OCI-LY1 (cell line): ENCODE measurements around the gene FLNC.

Source experiments
- H2AFZ ChIP-seq: fragments of 200-600 bp; sonication (generic), shearing (Covaris generic); 2 replicates; pipeline ENCODE4 v1.6.0; 2014; ENCODE audit warnings: antibody characterized with exemption, mild to moderate bottlenecking, low read length
- H3F3A ChIP-seq: fragments of 200-600 bp; sonication (generic), shearing (Covaris generic); 2 replicates; pipeline ENCODE4 v1.6.0; 2014; ENCODE audit warnings: mild to moderate bottlenecking, antibody characterized with exemption, low read length, moderate library complexity; ENCODE audit not compliant: insufficient read depth
- H3K27ac ChIP-seq: fragments of 200-600 bp; sonication (generic); 2 replicates; pipeline ENCODE4 v1.5.1; 2014; ENCODE audit warnings: low read length, mixed run types, mild to moderate bottlenecking, low read depth; ENCODE audit not compliant: poor library complexity, severe bottlenecking
- H3K27me3 ChIP-seq: fragments of 200-600 bp; sonication (generic); 2 replicates; pipeline ENCODE4 v1.6.0; 2014; ENCODE audit warnings: antibody characterized with exemption, mild to moderate bottlenecking, low read length, moderate library complexity; ENCODE audit not compliant: insufficient read depth
- H3K36me3 ChIP-seq: fragments of 200-600 bp; sonication (generic); 2 replicates; pipeline ENCODE4 v1.6.1; 2014; ENCODE audit warnings: mild to moderate bottlenecking, antibody characterized with exemption, low read length, moderate library complexity, mixed read lengths; ENCODE audit not compliant: insufficient read depth
- H3K4me1 ChIP-seq: fragments of 200-600 bp; sonication (generic); 2 replicates; pipeline ENCODE4 v1.5.1; 2014; ENCODE audit warnings: mild to moderate bottlenecking, low read length, moderate library complexity; ENCODE audit not compliant: insufficient read depth, severe bottlenecking
- H3K4me2 ChIP-seq: fragments of 200-600 bp; sonication (generic), shearing (Covaris generic); 2 replicates; pipeline ENCODE4 v1.6.1; 2014; ENCODE audit warnings: low read length
- H3K4me3 ChIP-seq: fragments of 200-600 bp; sonication (generic); 2 replicates; pipeline ENCODE4 v1.5.1; 2014; ENCODE audit warnings: low read length, low read depth, mild to moderate bottlenecking, mixed read lengths; ENCODE audit not compliant: poor library complexity, severe bottlenecking
- H3K79me2 ChIP-seq: fragments of 200-600 bp; shearing (Covaris generic); 2 replicates; pipeline ENCODE4 v1.6.1; 2016; ENCODE audit warnings: mixed run types, low read length, mixed read lengths; ENCODE audit not compliant: insufficient read depth
- H3K9ac ChIP-seq: fragments of 200-600 bp; sonication (generic), shearing (Covaris generic); 2 replicates; pipeline ENCODE4 v1.6.1; 2014; ENCODE audit warnings: mild to moderate bottlenecking, low read length, mixed read lengths
- H3K9me2 ChIP-seq: fragments of 200-600 bp; sonication (generic), shearing (Covaris generic); 2 replicates; pipeline ENCODE4 v1.6.1; 2014; ENCODE audit warnings: low read depth, mild to moderate bottlenecking, low read length, mixed read lengths
- H3K9me3 ChIP-seq: fragments of 200-600 bp; shearing (Covaris generic); 2 replicates; pipeline ENCODE4 v1.6.1; 2014; ENCODE audit warnings: low read length, mixed read lengths
- H4K20me1 ChIP-seq: fragments of 200-600 bp; sonication (generic), shearing (Covaris generic); 2 replicates; pipeline ENCODE4 v1.6.0; 2016; ENCODE audit warnings: mild to moderate bottlenecking, low read length; ENCODE audit not compliant: insufficient read depth
- EZH2 ChIP-seq: fragments of 200-600 bp; sonication (generic), shearing (Covaris generic); IDR thresholded peaks from 2 replicates; pipeline ENCODE4 v1.8.0; 2017; ENCODE audit warnings: borderline replicate concordance, mixed run types, mild to moderate bottlenecking, antibody characterized with exemption, low read length, moderate library complexity, mixed read lengths
- TF ChIP-seq, protein P1 (sequence below): fragments of 200-600 bp; sonication (generic), shearing (Covaris generic); IDR thresholded peaks from 2 replicates; pipeline ENCODE4 v1.5.1; 2017; ENCODE audit warnings: mild to moderate bottlenecking, antibody characterized with exemption, low read length, moderate library complexity, mixed read lengths

Gene FLNC

DNA sequence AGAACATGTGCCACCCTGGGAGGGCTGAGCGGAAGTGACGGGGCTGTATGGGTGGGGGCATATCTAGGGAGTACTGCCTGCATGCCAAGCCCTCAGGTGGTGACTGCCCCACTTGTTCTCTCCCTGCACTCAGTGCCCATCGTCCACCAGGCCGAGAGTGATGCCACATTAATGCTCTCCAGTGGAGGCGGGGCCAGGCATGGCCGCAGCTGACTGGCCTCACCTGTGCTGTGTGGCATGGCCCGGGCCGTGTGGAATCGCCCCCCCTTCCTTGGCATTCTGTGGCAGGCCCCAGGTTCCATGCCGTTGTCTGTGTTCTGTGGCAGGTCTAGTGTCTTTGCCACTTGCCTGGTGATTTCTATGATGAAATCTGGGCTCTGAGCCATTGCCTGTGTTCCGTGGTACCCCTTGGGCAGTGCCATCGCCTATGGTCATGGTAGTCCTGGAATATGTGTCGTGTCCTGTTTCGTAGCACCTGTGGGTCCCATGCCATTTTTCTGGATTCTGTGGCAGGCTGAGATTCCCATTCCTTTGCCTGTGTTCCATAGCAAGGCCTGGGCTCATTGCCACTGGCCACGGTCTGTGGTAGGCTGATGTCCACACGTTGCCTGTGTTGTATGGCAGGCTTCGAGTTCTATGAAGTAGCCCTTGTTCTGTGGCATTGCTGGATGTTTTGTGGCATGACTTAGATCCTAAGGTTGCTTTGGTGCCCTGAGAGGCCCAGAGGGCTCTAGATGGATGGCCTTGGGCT lies 8.9 kb downstream of the FLNC start:
- Histone ChIP-seq H3K9me3 (no peaks in the 10 kb centered on the region), H2AFZ (no peak overlapping the region), H3K79me2 (no peaks in the 10 kb centered on the region), H3K36me3 (no peaks in the 10 kb centered on the region), H3K9me2 (no peaks in the 10 kb centered on the region), H3K4me1 (peaks cover 3% of the 10 kb centered on the region), H3K27ac (no peak overlapping the region), H3F3A (no peaks in the 10 kb centered on the region), H3K4me2 (no peak overlapping the region), H4K20me1 (no peaks in the 10 kb centered on the region), H3K27me3 (peaks cover 5% of the 10 kb centered on the region), H3K4me3 (no peak overlapping the region), H3K9ac (no peak overlapping the region)
- TF ChIP-seq, protein P1, sequence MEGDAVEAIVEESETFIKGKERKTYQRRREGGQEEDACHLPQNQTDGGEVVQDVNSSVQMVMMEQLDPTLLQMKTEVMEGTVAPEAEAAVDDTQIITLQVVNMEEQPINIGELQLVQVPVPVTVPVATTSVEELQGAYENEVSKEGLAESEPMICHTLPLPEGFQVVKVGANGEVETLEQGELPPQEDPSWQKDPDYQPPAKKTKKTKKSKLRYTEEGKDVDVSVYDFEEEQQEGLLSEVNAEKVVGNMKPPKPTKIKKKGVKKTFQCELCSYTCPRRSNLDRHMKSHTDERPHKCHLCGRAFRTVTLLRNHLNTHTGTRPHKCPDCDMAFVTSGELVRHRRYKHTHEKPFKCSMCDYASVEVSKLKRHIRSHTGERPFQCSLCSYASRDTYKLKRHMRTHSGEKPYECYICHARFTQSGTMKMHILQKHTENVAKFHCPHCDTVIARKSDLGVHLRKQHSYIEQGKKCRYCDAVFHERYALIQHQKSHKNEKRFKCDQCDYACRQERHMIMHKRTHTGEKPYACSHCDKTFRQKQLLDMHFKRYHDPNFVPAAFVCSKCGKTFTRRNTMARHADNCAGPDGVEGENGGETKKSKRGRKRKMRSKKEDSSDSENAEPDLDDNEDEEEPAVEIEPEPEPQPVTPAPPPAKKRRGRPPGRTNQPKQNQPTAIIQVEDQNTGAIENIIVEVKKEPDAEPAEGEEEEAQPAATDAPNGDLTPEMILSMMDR = no peak
- TF ChIP-seq EZH2 = no peak

DNA sequence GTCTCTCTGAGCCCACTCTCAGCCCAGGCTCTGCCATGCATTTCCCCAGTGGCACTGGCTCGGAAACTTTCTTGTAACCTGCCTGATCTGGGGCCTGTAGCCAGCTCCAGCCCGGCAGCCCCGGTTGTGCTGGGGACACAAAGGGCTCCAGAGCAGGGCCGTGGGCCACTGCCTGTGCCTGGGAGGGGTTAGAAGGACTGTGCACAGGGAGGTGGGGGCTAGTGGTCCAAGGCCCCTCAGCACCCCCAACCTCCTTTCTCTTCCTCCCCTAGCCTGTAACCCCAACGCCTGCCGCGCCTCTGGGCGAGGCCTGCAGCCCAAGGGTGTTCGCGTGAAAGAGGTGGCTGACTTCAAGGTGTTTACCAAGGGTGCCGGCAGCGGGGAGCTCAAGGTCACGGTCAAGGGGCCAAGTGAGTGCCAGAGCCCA lies 9.6 kb downstream of the FLNC start:
- no peaks in the 10 kb centered on the region for H3F3A ChIP-seq
- H2AFZ ChIP-seq = no peak overlapping the region
- H3K27me3 ChIP-seq = peaks cover 2% of the 10 kb centered on the region
- no peaks in the 10 kb centered on the region for H4K20me1 ChIP-seq
- no peak overlapping the region for H3K9ac ChIP-seq
- no peaks in the 10 kb centered on the region for H3K79me2 ChIP-seq
- H3K27ac ChIP-seq = no peak overlapping the region
- no peaks in the 10 kb centered on the region for H3K9me2 ChIP-seq
- H3K4me2 ChIP-seq = no peak overlapping the region
- H3K36me3 ChIP-seq = no peaks in the 10 kb centered on the region
- no peaks in the 10 kb centered on the region for H3K9me3 ChIP-seq
- TF ChIP-seq, protein P1 = no peak
- TF ChIP-seq EZH2 = no peak
- H3K4me3 ChIP-seq = no peak overlapping the region
- peaks cover 3% of the 10 kb centered on the region for H3K4me1 ChIP-seq

GRCh38 chr7:128840326-128841170 lies 10.3 kb downstream of the FLNC start:
- no peaks in the 10 kb centered on the region for H4K20me1 ChIP-seq
- H3K27ac ChIP-seq = no peak overlapping the region
- no peaks in the 10 kb centered on the region for H3K36me3 ChIP-seq

More at GRCh38 chr7:128840326-128841170, 10.3 kb downstream of the FLNC start:
- Histone ChIP-seq H3K27me3 (no peaks in the 10 kb centered on the region; the same call in 1 of the 2 replicates), H3K9me2 (no peaks in the 10 kb centered on the region), H3K79me2 (no peaks in the 10 kb centered on the region), H2AFZ (no peak overlapping the region), H3K4me2 (no peak overlapping the region), H3F3A (no peaks in the 10 kb centered on the region), H3K4me3 (no peak overlapping the region), H3K9me3 (no peaks in the 10 kb centered on the region), H3K4me1 (peaks cover 3% of the 10 kb centered on the region), H3K9ac (no peak overlapping the region)
- TF ChIP-seq EZH2 = no peak
- TF ChIP-seq, protein P1 = no peak
